IMR-90 (cell line): ENCODE data around the gene DSCAM.

Experiments used
- BHLHE40 ChIP-seq: fragments of 150-350 bp; IDR thresholded peaks from 2 replicates; pipeline ENCODE4 v1.6.1; 2016; ENCODE audit warnings: mild to moderate bottlenecking, low read depth, low read length
- FOS ChIP-seq: fragments of 150-350 bp; IDR thresholded peaks from 2 replicates; pipeline ENCODE4 v1.6.1; 2016; ENCODE audit warnings: low read depth, low read length
- MAFK ChIP-seq: IDR thresholded peaks from 2 replicates; pipeline ENCODE4 v1.6.1; 2012; ENCODE audit warnings: low read depth, low read length, improper control_type of control experiment
- MAZ ChIP-seq: IDR thresholded peaks from 2 replicates; pipeline ENCODE4 v1.6.1; 2012; ENCODE audit warnings: low read depth, mild to moderate bottlenecking, low read length, improper control_type of control experiment, moderate library complexity, borderline replicate concordance
- NFE2L2 ChIP-seq: fragments of 150-350 bp; IDR thresholded peaks from 2 replicates; pipeline ENCODE4 v1.6.1; 2016; ENCODE audit warnings: low read depth, mild to moderate bottlenecking, low read length
- POLR2A ChIP-seq: IDR thresholded peaks from 2 replicates; pipeline ENCODE4 v1.6.1; 2012; ENCODE audit warnings: mild to moderate bottlenecking, low read depth, low read length
- RAD21 ChIP-seq: IDR thresholded peaks from 2 replicates; pipeline ENCODE4 v1.6.1; 2012; ENCODE audit warnings: low read length, improper control_type of control experiment
- RCOR1 ChIP-seq: IDR thresholded peaks from 2 replicates; pipeline ENCODE4 v1.6.1; 2012; ENCODE audit warnings: mild to moderate bottlenecking, low read length, improper control_type of control experiment; ENCODE audit not compliant: insufficient replicate concordance
- TF ChIP-seq, protein P1 (sequence below): fragments of 150-350 bp; IDR thresholded peaks from 2 replicates; pipeline ENCODE4 v1.6.1; 2016; ENCODE audit warnings: low read depth, mild to moderate bottlenecking, low read length, moderate library complexity, borderline replicate concordance
- TF ChIP-seq, protein P2 (sequence below): conservative IDR thresholded peaks from 2 replicates; pipeline ENCODE4 v1.5.1; 2012; ENCODE audit warnings: mild to moderate bottlenecking, low read depth, low read length, improper control_type of control experiment
- TF ChIP-seq, protein P3 (sequence below): fragments of 150-350 bp; IDR thresholded peaks from 2 replicates; pipeline ENCODE4 v1.6.1; 2017; ENCODE audit warnings: mild to moderate bottlenecking, antibody characterized with exemption, low read length, low read depth

DNA sequence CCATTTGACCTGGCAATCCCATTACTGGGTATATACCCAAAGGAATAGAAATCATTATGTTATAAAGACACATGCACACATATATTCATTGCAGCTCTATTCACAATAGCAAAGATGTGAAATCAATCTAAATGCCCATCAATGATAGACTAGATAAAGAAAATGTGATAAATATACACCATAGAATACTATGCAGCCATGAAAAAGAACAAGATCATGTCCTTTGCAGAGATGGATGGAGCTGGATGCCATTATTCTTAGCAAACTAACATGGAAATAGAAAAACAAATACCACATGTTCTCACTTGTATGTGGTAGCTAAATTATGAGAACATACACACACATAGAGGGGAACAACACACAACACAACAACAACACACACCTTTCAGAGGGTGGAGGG lies 731.2 kb downstream of the DSCAM start:
- TF ChIP-seq, protein P1, sequence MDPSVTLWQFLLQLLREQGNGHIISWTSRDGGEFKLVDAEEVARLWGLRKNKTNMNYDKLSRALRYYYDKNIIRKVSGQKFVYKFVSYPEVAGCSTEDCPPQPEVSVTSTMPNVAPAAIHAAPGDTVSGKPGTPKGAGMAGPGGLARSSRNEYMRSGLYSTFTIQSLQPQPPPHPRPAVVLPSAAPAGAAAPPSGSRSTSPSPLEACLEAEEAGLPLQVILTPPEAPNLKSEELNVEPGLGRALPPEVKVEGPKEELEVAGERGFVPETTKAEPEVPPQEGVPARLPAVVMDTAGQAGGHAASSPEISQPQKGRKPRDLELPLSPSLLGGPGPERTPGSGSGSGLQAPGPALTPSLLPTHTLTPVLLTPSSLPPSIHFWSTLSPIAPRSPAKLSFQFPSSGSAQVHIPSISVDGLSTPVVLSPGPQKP: no peak
- TF ChIP-seq, protein P2, sequence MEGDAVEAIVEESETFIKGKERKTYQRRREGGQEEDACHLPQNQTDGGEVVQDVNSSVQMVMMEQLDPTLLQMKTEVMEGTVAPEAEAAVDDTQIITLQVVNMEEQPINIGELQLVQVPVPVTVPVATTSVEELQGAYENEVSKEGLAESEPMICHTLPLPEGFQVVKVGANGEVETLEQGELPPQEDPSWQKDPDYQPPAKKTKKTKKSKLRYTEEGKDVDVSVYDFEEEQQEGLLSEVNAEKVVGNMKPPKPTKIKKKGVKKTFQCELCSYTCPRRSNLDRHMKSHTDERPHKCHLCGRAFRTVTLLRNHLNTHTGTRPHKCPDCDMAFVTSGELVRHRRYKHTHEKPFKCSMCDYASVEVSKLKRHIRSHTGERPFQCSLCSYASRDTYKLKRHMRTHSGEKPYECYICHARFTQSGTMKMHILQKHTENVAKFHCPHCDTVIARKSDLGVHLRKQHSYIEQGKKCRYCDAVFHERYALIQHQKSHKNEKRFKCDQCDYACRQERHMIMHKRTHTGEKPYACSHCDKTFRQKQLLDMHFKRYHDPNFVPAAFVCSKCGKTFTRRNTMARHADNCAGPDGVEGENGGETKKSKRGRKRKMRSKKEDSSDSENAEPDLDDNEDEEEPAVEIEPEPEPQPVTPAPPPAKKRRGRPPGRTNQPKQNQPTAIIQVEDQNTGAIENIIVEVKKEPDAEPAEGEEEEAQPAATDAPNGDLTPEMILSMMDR: no peak
- TF ChIP-seq MAZ (no peak), POLR2A (no peak), RAD21 (no peak), MAFK (no peak), RCOR1 (no peak), FOS (no peak), NFE2L2 (no peak), BHLHE40 (no peak)
- TF ChIP-seq, protein P3, sequence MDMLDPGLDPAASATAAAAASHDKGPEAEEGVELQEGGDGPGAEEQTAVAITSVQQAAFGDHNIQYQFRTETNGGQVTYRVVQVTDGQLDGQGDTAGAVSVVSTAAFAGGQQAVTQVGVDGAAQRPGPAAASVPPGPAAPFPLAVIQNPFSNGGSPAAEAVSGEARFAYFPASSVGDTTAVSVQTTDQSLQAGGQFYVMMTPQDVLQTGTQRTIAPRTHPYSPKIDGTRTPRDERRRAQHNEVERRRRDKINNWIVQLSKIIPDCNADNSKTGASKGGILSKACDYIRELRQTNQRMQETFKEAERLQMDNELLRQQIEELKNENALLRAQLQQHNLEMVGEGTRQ: no peak
